ENCODE data around the gene MMGT1. TPM values are rescaled to one million over a fixed set of nuclear protein-coding genes. Genes with fewer than 3 reads are reported as not detected.

MMGT1 gene
- total and polyA plus RNA-seq, 4 donors = 3.2 to 24.6 (median 19.0) TPM

- H3K27ac ChIP-seq (ENCODE audit: low read depth in 1 of 2, low read length in 1 of 2) = peak overlapping the region; percentile 69 to 78
- TF ChIP-seq CTCF (IDR thresholded peaks at IDR 0.05; ENCODE audit: control extremely low read depth, extremely low read depth) = no peak
- H3K9me3 ChIP-seq (ENCODE audit: control insufficient read depth in 4 of 4, insufficient read depth in 3 of 4, low read length in 3 of 4) = peaks cover 0 to 1% (median 0%) of the 10 kb centered on the region in 4 donors
- DNase-seq (peak in 2 of 3 donors; percentile 10 to 13), ATAC-seq (ENCODE audit: insufficient read depth, low FRiP score) (no peak)
- no peaks in the 10 kb centered on the region for H3K27me3 ChIP-seq (ENCODE audit: control insufficient read depth in 3 of 3, insufficient read depth in 3 of 3, low read length in 2 of 3)
- H3K4me1 ChIP-seq (ENCODE audit: control insufficient read depth in 5 of 5, insufficient read depth in 5 of 5, low read length in 5 of 5) = peaks cover 0 to 15% (median 3%) of the 10 kb centered on the region in 5 donors
- 0 to 33% methylated on average over 15 of the region's 15 CpGs for WGBS, 2 donors
- H3K9ac ChIP-seq (ENCODE audit: insufficient read depth in 1 of 2, low read length in 2 of 2) = peak overlapping the region in 1 of 2 donors; percentile 77
- H3K4me3 ChIP-seq = peak overlapping the region; percentile 62
- no peaks in the 10 kb centered on the region for H3K36me3 ChIP-seq (ENCODE audit: control insufficient read depth in 4 of 4, insufficient read depth in 4 of 4, low read length in 4 of 4)
These were observed 12.2 kb upstream of the MMGT1 start for GRCh38 chrX:135985973-135986310.

GRCh38 chrX:135985157-135985972, 11.6 kb upstream of the MMGT1 start, which contains the start of gene SLC9A6:
SLC9A6 (plus strand) TSS chrX:135985435; CDS start chrX:135985659, 224 bp downstream.
- peaks cover 0 to 15% (median 3%) of the 10 kb centered on the region in 5 donors for H3K4me1 ChIP-seq (ENCODE audit: control insufficient read depth in 5 of 5, insufficient read depth in 5 of 5, low read length in 5 of 5)
- 2 to 29% methylated on average over 27 to 68 of the region's 68 CpGs for WGBS, 2 donors
- H3K27me3 ChIP-seq (ENCODE audit: control insufficient read depth in 3 of 3, insufficient read depth in 3 of 3, low read length in 2 of 3) = no peaks in the 10 kb centered on the region
- ATAC-seq (ENCODE audit: insufficient read depth, low FRiP score) = peak; percentile 93
- H3K9ac ChIP-seq (ENCODE audit: insufficient read depth in 1 of 2, low read length in 2 of 2) = peak within 1 kb of the TSS; percentile 66 to 96
- H3K9me3 ChIP-seq (ENCODE audit: control insufficient read depth in 4 of 4, insufficient read depth in 3 of 4, low read length in 3 of 4) = peaks cover 0 to 1% (median 0%) of the 10 kb centered on the region in 4 donors
- TF ChIP-seq CTCF (IDR thresholded peaks at IDR 0.05; ENCODE audit: control extremely low read depth, extremely low read depth) = no peak
- H3K27ac ChIP-seq (ENCODE audit: low read depth in 1 of 2, low read length in 1 of 2) = peak within 1 kb of the TSS; percentile 78 to 86
- H3K4me3 ChIP-seq = peak within 1 kb of the TSS; percentile 62
- H3K36me3 ChIP-seq (ENCODE audit: control insufficient read depth in 4 of 4, insufficient read depth in 4 of 4, low read length in 4 of 4) = no peaks in the 10 kb centered on the region
- DNase-seq = peak; percentile 74 to 83 (median 81)

DNA sequence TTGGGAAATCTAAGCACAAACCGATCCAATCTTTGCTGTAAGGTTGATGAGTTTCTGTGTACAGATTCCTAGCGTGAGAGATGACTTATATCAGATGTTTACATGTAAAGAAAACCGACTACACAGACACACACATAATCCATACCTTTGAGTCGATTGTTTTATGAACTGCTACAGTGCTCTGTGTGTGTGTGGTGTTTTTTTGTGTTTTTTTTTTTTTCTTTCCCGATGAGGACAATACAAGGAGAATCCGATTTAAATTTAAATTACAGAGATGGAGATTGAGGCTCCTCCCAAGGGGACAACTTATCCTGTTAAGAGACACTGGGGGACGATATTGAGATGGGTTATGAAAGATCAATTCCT, 11.0 kb upstream of the MMGT1 start:
- H3K4me1 ChIP-seq (ENCODE audit: control insufficient read depth in 5 of 5, insufficient read depth in 5 of 5, low read length in 5 of 5) = peaks cover 0 to 15% (median 3%) of the 10 kb centered on the region in 5 donors
- DNase-seq = peak in 2 of 3 donors; percentile 48 to 51
- ATAC-seq (ENCODE audit: insufficient read depth, low FRiP score) = no peak
- peaks cover 0 to 1% (median 0%) of the 10 kb centered on the region in 4 donors for H3K9me3 ChIP-seq (ENCODE audit: control insufficient read depth in 4 of 4, insufficient read depth in 3 of 4, low read length in 3 of 4)
- peak overlapping the region; percentile 78 to 86 for H3K27ac ChIP-seq (ENCODE audit: low read depth in 1 of 2, low read length in 1 of 2)
- no peaks in the 10 kb centered on the region for H3K27me3 ChIP-seq (ENCODE audit: control insufficient read depth in 3 of 3, insufficient read depth in 3 of 3, low read length in 2 of 3)
- 2 to 26% methylated on average over 7 of the region's 7 CpGs for WGBS, 2 donors
- H3K9ac ChIP-seq (ENCODE audit: insufficient read depth in 1 of 2, low read length in 2 of 2) = peak overlapping the region; percentile 66 to 96
- H3K4me3 ChIP-seq = peak overlapping the region; percentile 62
- TF ChIP-seq CTCF (IDR thresholded peaks at IDR 0.05; ENCODE audit: control extremely low read depth, extremely low read depth) = no peak
- H3K36me3 ChIP-seq (ENCODE audit: control insufficient read depth in 4 of 4, insufficient read depth in 4 of 4, low read length in 4 of 4) = no peaks in the 10 kb centered on the region

Measured in lung (tissue), 12 donors.